HepG2 (cell line): ENCODE data around the gene GRIN2D. TPM values are rescaled to one million over a fixed set of nuclear protein-coding genes. Genes with fewer than 3 reads are reported as not detected.

Experiments used
- AGO2 ChIP-seq: fragments of 200-400 bp; formaldehyde crosslinking; optimal IDR thresholded peaks from 2 replicates; pipeline ENCODE3; 2017; ENCODE audit warnings: mild to moderate bottlenecking, low read depth, low read length, moderate library complexity
- ATF7 ChIP-seq, 2 experiments: fragments of 450-650 bp in 1 of 2; sonication (generic) in 1 of 2; formaldehyde crosslinking in 1 of 2; IDR thresholded peaks; 2 replicates each; pipeline versions ENCODE4 v1.4.0 to v1.6.1; 2016 to 2020; ENCODE audit warnings: antibody characterized with exemption in 1 of 2, mild to moderate bottlenecking in 1 of 2, missing genetic modification reagents in 1 of 2
- BCL6 ChIP-seq: IDR thresholded peaks from 2 replicates; pipeline ENCODE4 v1.6.1; 2016; ENCODE audit warnings: missing genetic modification reagents, missing compliant biosample characterization
- BRD4 ChIP-seq: sonication (generic); formaldehyde crosslinking; IDR thresholded peaks from 2 replicates; pipeline ENCODE4 v1.4.0; 2020; ENCODE audit warnings: missing genetic modification reagents
- DNMT1 ChIP-seq: sonication (generic); formaldehyde crosslinking; IDR thresholded peaks from 2 replicates; pipeline ENCODE4 v1.5.1; 2020; ENCODE audit warnings: mild to moderate bottlenecking, missing genetic modification reagents
- DNMT3B ChIP-seq: conservative IDR thresholded peaks from 2 replicates; pipeline ENCODE4 v1.6.1; 2016; ENCODE audit warnings: missing biosample characterization, control low read depth
- KDM5B ChIP-seq: sonication (generic); formaldehyde crosslinking; IDR thresholded peaks from 2 replicates; pipeline ENCODE4 v1.4.0; 2020; ENCODE audit warnings: missing genetic modification reagents, mild to moderate bottlenecking, borderline replicate concordance
- LCORL ChIP-seq, 2 experiments: fragments of 450-650 bp in 1 of 2; sonication (generic) in 1 of 2; formaldehyde crosslinking in 1 of 2; IDR thresholded peaks; 2 replicates each; pipeline versions ENCODE4 v1.5.0 to v1.6.1; 2017 to 2020; ENCODE audit warnings: antibody characterized with exemption in 1 of 2, missing genetic modification reagents in 1 of 2
- NBN ChIP-seq: fragments of 450-650 bp; conservative IDR thresholded peaks from 2 replicates; pipeline ENCODE4 v1.6.1; 2017
- REL ChIP-seq: sonication (generic); formaldehyde crosslinking; conservative IDR thresholded peaks from 2 replicates; pipeline ENCODE4 v1.8.0; 2022; ENCODE audit warnings: mild to moderate bottlenecking, missing genetic modification reagents, moderate library complexity
- SKI ChIP-seq: fragments of 450-650 bp; IDR thresholded peaks from one replicate; pipeline ENCODE4 v1.6.1; 2018; ENCODE audit warnings: mild to moderate bottlenecking; ENCODE audit not compliant: partially characterized antibody
- SYNCRIP ChIP-seq: fragments of 200-400 bp; formaldehyde crosslinking; IDR thresholded peaks from 2 replicates; pipeline ENCODE4 v1.6.1; 2018; ENCODE audit warnings: mild to moderate bottlenecking, low read depth, low read length; ENCODE audit not compliant: insufficient read depth
- TOE1 ChIP-seq: sonication (generic); formaldehyde crosslinking; IDR thresholded peaks from 2 replicates; pipeline ENCODE4 v1.4.0; 2020; ENCODE audit warnings: mild to moderate bottlenecking, missing genetic modification reagents
- ZFY ChIP-seq: sonication (generic); formaldehyde crosslinking; IDR thresholded peaks from 2 replicates; pipeline ENCODE4 v1.4.0; 2020; ENCODE audit warnings: missing genetic modification reagents
- ZKSCAN8 ChIP-seq: IDR thresholded peaks from 2 replicates; pipeline ENCODE4 v1.6.1; 2016; ENCODE audit warnings: borderline replicate concordance, missing genetic modification reagents, missing compliant biosample characterization
- ZNF678 ChIP-seq: sonication (generic); formaldehyde crosslinking; IDR thresholded peaks from 2 replicates; pipeline ENCODE4 v1.4.0; 2020; ENCODE audit warnings: mild to moderate bottlenecking, missing genetic modification reagents
- polyA plus RNA-seq, 8 experiments: library from polyadenylated mRNA; depleted of rRNA in 3 of 8; stranded (reverse) in 7 of 8; unstranded in 1 of 8; fragments of >200 nt; fragmentation: Illumina TruSeq in 4 of 8; extraction: Trizol in 4 of 8; gene quantifications; 2 replicates each; pipeline versions ENCODE4 v1.2.1 to v1.2.3, GENCODE V29; 2011 to 2016; ENCODE audit warnings: low read depth in 4 of 8, missing spikeins in 1 of 8, mixed read lengths in 1 of 8; ENCODE audit not compliant: insufficient read depth in 1 of 8
- total RNA-seq, 5 experiments: library from RNA; depleted of rRNA; stranded (reverse); fragments of >200 nt; fragmentation: Illumina TruSeq; extraction: Trizol; gene quantifications; 2 replicates each; pipeline ENCODE4 v1.2.3, GENCODE V29; 2016; ENCODE audit warnings: low read depth in 1 of 5
- TF ChIP-seq, protein P1 (sequence below): IDR thresholded peaks from 2 replicates; pipeline ENCODE4 v1.6.1; 2012; ENCODE audit warnings: low read depth, low read length, improper control_type of control experiment
- TF ChIP-seq, protein P2 (sequence below): sonication (generic); formaldehyde crosslinking; IDR thresholded peaks from 2 replicates; pipeline ENCODE4 v1.4.0; 2020; ENCODE audit warnings: missing genetic modification reagents
- TF ChIP-seq, protein P3 (sequence below), 2 experiments: fragments of 450-650 bp in 1 of 2; sonication (generic) in 1 of 2; formaldehyde crosslinking; IDR thresholded peaks; 2 replicates each; pipeline versions ENCODE4 v1.5.0 to v1.8.0; 2020 to 2022; ENCODE audit warnings: mild to moderate bottlenecking in 1 of 2, missing genetic modification reagents in 1 of 2
- TF ChIP-seq, protein P4 (sequence below): sonication (generic); formaldehyde crosslinking; IDR thresholded peaks from 2 replicates; pipeline ENCODE4 v1.4.0; 2020; ENCODE audit warnings: missing genetic modification reagents
- TF ChIP-seq, protein P5 (sequence below): sonication (generic); formaldehyde crosslinking; IDR thresholded peaks from 2 replicates; pipeline ENCODE4 v1.4.0; 2020; ENCODE audit warnings: missing genetic modification reagents

Gene GRIN2D
- total and polyA plus RNA-seq, 2 of the 13 experiments (the other 11 are each of a cell fraction or from before 2014, with no cell fraction given), result 0.02 to 0.13 TPM

DNA sequence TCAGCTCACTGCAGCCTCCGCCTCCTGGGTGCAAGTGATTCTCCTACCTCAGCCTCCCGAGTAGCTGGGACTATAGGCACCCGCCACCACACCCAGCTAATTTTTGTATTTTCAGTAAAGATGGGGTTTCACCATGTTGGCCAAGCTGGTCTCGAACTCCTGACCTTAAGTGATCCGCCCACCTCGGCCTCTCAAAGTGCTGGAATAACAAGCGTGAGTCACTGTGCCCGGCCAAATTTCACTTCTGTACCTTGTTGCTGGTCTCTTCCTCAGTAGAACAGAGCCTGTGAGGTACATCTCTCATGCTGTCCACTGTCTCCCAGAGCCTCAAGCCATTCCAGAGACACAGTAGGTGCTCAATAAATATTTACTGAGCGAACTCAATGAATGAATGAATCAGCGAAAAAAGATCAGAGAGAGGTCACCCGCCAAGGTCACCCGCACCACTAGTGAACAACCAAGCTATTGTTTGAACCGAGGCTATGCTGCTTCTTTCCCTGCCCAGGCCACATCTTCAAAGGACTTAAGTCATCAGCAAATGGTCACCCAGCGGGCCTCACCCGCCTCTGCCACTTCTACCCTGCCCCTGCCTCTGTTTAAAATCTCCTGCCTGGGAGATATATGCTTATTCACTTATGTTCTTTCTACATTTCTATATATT lies 39.0 kb upstream of the GRIN2D start (continued):
- TF ChIP-seq, protein P1, sequence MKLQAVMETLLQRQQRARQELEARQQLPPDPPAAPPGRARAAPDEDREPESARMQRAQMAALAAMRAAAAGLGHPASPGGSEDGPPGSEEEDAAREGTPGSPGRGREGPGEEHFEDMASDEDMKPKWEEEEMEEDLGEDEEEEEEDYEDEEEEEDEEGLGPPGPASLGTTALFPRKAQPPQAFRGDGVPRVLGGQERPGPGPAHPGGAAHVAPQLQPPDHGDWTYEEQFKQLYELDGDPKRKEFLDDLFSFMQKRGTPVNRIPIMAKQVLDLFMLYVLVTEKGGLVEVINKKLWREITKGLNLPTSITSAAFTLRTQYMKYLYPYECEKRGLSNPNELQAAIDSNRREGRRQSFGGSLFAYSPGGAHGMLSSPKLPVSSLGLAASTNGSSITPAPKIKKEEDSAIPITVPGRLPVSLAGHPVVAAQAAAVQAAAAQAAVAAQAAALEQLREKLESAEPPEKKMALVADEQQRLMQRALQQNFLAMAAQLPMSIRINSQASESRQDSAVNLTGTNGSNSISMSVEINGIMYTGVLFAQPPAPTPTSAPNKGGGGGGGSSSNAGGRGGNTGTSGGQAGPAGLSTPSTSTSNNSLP, result no peak
- TF ChIP-seq, protein P2, sequence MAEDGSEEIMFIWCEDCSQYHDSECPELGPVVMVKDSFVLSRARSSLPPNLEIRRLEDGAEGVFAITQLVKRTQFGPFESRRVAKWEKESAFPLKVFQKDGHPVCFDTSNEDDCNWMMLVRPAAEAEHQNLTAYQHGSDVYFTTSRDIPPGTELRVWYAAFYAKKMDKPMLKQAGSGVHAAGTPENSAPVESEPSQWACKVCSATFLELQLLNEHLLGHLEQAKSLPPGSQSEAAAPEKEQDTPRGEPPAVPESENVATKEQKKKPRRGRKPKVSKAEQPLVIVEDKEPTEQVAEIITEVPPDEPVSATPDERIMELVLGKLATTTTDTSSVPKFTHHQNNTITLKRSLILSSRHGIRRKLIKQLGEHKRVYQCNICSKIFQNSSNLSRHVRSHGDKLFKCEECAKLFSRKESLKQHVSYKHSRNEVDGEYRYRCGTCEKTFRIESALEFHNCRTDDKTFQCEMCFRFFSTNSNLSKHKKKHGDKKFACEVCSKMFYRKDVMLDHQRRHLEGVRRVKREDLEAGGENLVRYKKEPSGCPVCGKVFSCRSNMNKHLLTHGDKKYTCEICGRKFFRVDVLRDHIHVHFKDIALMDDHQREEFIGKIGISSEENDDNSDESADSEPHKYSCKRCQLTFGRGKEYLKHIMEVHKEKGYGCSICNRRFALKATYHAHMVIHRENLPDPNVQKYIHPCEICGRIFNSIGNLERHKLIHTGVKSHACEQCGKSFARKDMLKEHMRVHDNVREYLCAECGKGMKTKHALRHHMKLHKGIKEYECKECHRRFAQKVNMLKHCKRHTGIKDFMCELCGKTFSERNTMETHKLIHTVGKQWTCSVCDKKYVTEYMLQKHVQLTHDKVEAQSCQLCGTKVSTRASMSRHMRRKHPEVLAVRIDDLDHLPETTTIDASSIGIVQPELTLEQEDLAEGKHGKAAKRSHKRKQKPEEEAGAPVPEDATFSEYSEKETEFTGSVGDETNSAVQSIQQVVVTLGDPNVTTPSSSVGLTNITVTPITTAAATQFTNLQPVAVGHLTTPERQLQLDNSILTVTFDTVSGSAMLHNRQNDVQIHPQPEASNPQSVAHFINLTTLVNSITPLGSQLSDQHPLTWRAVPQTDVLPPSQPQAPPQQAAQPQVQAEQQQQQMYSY, result no peak
- TF ChIP-seq SYNCRIP, result no peak
- no peak for TF ChIP-seq ZFY
- TF ChIP-seq ZNF678 (CRISPR knock-in tag), result no peak
- TF ChIP-seq REL (CRISPR knock-in tag), result no peak
- TF ChIP-seq, protein P3, sequence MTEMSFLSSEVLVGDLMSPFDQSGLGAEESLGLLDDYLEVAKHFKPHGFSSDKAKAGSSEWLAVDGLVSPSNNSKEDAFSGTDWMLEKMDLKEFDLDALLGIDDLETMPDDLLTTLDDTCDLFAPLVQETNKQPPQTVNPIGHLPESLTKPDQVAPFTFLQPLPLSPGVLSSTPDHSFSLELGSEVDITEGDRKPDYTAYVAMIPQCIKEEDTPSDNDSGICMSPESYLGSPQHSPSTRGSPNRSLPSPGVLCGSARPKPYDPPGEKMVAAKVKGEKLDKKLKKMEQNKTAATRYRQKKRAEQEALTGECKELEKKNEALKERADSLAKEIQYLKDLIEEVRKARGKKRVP (CRISPR knock-in tag; IDR thresholded peaks at IDR 0.05), result peak in 1 of 2 experiments; percentile 66; a peak in 1 of 4 replicates
- TF ChIP-seq ZKSCAN8 (CRISPR knock-in tag), result peak; percentile 85; the same call in 1 of the 2 replicates
- TF ChIP-seq BCL6, result peak; percentile 70
- TF ChIP-seq, protein P4, sequence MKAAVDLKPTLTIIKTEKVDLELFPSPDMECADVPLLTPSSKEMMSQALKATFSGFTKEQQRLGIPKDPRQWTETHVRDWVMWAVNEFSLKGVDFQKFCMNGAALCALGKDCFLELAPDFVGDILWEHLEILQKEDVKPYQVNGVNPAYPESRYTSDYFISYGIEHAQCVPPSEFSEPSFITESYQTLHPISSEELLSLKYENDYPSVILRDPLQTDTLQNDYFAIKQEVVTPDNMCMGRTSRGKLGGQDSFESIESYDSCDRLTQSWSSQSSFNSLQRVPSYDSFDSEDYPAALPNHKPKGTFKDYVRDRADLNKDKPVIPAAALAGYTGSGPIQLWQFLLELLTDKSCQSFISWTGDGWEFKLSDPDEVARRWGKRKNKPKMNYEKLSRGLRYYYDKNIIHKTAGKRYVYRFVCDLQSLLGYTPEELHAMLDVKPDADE (CRISPR knock-in tag), result no peak
- TF ChIP-seq, protein P5, sequence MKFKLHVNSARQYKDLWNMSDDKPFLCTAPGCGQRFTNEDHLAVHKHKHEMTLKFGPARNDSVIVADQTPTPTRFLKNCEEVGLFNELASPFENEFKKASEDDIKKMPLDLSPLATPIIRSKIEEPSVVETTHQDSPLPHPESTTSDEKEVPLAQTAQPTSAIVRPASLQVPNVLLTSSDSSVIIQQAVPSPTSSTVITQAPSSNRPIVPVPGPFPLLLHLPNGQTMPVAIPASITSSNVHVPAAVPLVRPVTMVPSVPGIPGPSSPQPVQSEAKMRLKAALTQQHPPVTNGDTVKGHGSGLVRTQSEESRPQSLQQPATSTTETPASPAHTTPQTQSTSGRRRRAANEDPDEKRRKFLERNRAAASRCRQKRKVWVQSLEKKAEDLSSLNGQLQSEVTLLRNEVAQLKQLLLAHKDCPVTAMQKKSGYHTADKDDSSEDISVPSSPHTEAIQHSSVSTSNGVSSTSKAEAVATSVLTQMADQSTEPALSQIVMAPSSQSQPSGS (CRISPR knock-in tag), result peak; percentile 65; the same call in 1 of the 2 replicates
- TF ChIP-seq SKI, result peak; percentile 59
- TF ChIP-seq TOE1, result no peak
- no peak for TF ChIP-seq DNMT1
- no peak for TF ChIP-seq BRD4 (CRISPR knock-in tag)
- no peak for TF ChIP-seq AGO2
- no peak for TF ChIP-seq KDM5B
- peak; percentile 73 for TF ChIP-seq LCORL (IDR thresholded peaks at IDR 0.05)
- TF ChIP-seq LCORL (CRISPR knock-in tag; IDR thresholded peaks at IDR 0.05), result peak; percentile 96
- no peak for TF ChIP-seq NBN
- peak; percentile 93; the same call in 1 of the 2 replicates for TF ChIP-seq DNMT3B (CRISPR knock-in tag)
- 0 out of 2 replicates have a peak, but pooled peaks have one; percentile 13 for TF ChIP-seq ATF7 (IDR thresholded peaks at IDR 0.05)
- TF ChIP-seq ATF7 (CRISPR knock-in tag; IDR thresholded peaks at IDR 0.05), result no peak; the same call in 1 of the 2 replicates
